Glutamatergic neuron (in vitro differentiated cells): Measurements from ENCODE around the gene RAI1. TPM values are rescaled to one million over a fixed set of nuclear protein-coding genes. Genes with fewer than 3 reads are reported as not detected.
A peak's percentile ranks its signal among the peaks of the same experiment; 100 is the strongest.

Source experiments
- DNase-seq: peaks from one replicate; pipeline ENCODE4 v3.0.0; 2022
- H3K27ac Mint-ChIP-seq: one replicate; pipeline ENCODE4 v1.8.0; 2020; ENCODE audit warnings: mild to moderate bottlenecking, mixed read lengths, inconsistent platforms; ENCODE audit not compliant: unreplicated experiment
- H3K27me3 Mint-ChIP-seq: one replicate; pipeline ENCODE4 v1.8.0; 2020; ENCODE audit warnings: mild to moderate bottlenecking, moderate library complexity, mixed read lengths, inconsistent platforms; ENCODE audit not compliant: unreplicated experiment
- H3K36me3 Mint-ChIP-seq: one replicate; pipeline ENCODE4 v1.8.0; 2020; ENCODE audit warnings: mild to moderate bottlenecking, mixed read lengths, inconsistent platforms; ENCODE audit not compliant: unreplicated experiment
- H3K4me1 Mint-ChIP-seq: one replicate; pipeline ENCODE4 v1.8.0; 2020; ENCODE audit warnings: mild to moderate bottlenecking, low read depth, mixed read lengths, inconsistent platforms; ENCODE audit not compliant: unreplicated experiment
- H3K4me3 Mint-ChIP-seq: one replicate; pipeline ENCODE4 v1.8.0; 2020; ENCODE audit warnings: mild to moderate bottlenecking, mixed read lengths, inconsistent platforms; ENCODE audit not compliant: unreplicated experiment
- H3K9me3 Mint-ChIP-seq: one replicate; pipeline ENCODE4 v1.8.0; 2020; ENCODE audit warnings: mild to moderate bottlenecking, moderate library complexity, mixed read lengths, inconsistent platforms; ENCODE audit not compliant: unreplicated experiment
- total RNA-seq: library from RNA; stranded (reverse); fragmentation: NEBNext Ultra II Directional; extraction: Animal tissue kit (Norgen Biotek cat#: 25700); gene quantifications from one replicate; pipeline ENCODE4 v1.2.1, GENCODE V29; 2021; ENCODE audit not compliant: unreplicated experiment
- TF ChIP-seq, protein P1 (sequence below): fragments of 200-600 bp; sonication (generic); IDR thresholded peaks from one replicate; pipeline ENCODE4 v1.5.0; 2021; ENCODE audit not compliant: partially characterized antibody, unreplicated experiment

RAI1 gene
- total RNA-seq, 1 donor from 2014 or later, result 70.2 TPM

DNA sequence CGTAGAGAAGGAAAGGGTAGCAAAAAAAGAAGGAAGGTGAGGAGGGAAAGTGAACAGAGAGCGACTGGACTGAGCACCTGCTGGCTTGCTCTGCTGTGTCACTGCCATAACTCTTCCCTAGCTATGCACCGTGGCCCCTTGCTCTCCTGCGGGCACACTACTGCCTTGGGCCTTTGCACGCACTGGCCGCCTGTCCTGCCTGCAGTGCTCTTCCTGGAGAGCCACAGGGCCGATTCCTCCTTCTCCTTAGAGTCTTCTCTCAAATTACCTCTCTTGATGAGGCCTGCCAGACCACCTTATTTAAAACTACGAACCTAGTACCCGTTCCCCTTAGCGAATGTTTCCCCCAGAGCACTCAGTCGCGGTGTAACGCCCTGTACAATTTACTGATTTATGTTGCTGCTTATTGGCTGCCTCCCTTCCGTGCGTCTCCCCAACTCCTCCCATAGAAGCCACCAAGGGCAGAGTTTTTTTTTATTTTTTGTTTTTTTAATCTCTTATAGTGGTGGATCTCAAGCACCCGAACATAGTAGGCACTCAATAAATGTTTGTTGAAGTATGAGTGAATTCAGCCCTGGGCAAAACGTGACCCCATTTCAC is 70.3 kb downstream of the RAI1 start:
- Mint-ChIP-seq H3K36me3 (no peaks in the 10 kb centered on the region), H3K4me1 (peaks cover 55% of the 10 kb centered on the region), H3K27ac (peak overlapping the region; percentile 89), H3K9me3 (peaks cover 18% of the 10 kb centered on the region), H3K4me3 (peak overlapping the region; percentile 2), H3K27me3 (peaks cover 17% of the 10 kb centered on the region)
- no peak for DNase-seq
- TF ChIP-seq, protein P1, sequence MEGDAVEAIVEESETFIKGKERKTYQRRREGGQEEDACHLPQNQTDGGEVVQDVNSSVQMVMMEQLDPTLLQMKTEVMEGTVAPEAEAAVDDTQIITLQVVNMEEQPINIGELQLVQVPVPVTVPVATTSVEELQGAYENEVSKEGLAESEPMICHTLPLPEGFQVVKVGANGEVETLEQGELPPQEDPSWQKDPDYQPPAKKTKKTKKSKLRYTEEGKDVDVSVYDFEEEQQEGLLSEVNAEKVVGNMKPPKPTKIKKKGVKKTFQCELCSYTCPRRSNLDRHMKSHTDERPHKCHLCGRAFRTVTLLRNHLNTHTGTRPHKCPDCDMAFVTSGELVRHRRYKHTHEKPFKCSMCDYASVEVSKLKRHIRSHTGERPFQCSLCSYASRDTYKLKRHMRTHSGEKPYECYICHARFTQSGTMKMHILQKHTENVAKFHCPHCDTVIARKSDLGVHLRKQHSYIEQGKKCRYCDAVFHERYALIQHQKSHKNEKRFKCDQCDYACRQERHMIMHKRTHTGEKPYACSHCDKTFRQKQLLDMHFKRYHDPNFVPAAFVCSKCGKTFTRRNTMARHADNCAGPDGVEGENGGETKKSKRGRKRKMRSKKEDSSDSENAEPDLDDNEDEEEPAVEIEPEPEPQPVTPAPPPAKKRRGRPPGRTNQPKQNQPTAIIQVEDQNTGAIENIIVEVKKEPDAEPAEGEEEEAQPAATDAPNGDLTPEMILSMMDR, result no peak

DNA sequence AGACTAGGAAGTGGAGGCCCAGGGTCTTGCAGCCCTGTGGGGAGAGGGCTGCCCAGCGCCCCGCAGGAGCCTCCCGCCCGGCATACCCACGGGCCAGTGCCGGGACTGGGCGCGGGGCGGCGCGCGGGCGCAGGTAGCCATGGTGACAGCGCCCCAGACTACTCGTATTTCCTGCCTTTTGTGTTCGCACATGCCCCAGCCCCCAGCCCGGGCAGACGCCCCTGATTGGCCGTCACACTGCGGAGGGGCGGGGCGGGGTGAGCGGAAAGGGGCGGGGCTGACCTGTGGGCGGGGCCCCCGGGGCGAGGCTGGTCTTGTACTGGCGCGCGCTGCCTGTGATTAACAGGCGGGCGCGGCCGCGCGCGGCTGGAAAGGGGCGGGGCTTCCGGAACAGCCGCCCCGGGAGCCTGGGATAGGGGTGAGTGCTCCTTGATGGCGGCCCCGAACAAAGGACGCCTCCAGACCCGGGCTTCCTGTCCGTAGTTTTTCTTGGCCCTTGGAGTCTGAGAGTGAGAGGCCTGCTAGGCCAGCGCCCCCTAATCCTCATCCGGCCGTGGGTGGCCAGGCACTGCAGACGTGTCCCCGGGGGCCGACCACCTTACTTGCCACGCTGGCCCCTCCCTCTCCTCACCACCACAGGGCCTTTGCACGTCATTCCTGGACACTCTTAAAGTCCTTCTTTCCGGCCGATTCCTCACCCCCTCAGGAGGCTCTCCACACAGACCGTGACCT is 71.0 kb downstream of the RAI1 start:
- Mint-ChIP-seq H3K36me3 (no peaks in the 10 kb centered on the region), H3K27ac (peak overlapping the region; percentile 94), H3K27me3 (peaks cover 17% of the 10 kb centered on the region), H3K4me1 (peaks cover 52% of the 10 kb centered on the region), H3K9me3 (peaks cover 16% of the 10 kb centered on the region), H3K4me3 (peak overlapping the region; percentile 74)
- TF ChIP-seq, protein P1, result peak; percentile 10
- DNase-seq, result peak; percentile 93

DNA sequence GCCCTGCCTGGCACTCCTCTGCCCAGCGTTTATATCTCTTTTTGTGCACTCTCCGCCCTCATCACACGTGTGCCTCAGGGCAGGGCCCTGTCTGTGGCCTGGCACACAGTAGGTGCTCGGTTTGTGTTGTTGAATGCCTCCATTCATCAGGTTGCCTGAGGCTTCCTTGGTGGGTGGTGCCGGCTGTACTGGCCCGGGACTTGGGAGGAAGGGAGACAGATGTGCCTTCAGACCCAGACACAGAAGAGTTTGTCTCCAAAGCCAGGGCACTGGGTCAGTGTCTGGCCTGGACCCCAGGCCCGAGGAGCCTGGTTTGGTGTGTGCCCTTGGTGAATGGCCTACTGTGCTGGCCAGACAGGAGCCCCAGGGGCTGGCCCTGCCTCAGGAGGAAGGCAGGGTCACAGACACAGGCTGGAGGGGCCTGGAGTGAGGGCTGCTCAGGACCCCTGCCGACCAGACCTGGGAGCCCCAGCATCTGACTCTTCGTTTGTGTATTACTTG is 71.6 kb downstream of the RAI1 start:
- Mint-ChIP-seq H3K9me3 (peaks cover 16% of the 10 kb centered on the region), H3K27ac (peak overlapping the region; percentile 94), H3K4me3 (peak overlapping the region; percentile 74), H3K4me1 (peaks cover 53% of the 10 kb centered on the region), H3K36me3 (no peaks in the 10 kb centered on the region), H3K27me3 (peaks cover 17% of the 10 kb centered on the region)
- TF ChIP-seq, protein P1, result no peak
- no peak for DNase-seq

DNA sequence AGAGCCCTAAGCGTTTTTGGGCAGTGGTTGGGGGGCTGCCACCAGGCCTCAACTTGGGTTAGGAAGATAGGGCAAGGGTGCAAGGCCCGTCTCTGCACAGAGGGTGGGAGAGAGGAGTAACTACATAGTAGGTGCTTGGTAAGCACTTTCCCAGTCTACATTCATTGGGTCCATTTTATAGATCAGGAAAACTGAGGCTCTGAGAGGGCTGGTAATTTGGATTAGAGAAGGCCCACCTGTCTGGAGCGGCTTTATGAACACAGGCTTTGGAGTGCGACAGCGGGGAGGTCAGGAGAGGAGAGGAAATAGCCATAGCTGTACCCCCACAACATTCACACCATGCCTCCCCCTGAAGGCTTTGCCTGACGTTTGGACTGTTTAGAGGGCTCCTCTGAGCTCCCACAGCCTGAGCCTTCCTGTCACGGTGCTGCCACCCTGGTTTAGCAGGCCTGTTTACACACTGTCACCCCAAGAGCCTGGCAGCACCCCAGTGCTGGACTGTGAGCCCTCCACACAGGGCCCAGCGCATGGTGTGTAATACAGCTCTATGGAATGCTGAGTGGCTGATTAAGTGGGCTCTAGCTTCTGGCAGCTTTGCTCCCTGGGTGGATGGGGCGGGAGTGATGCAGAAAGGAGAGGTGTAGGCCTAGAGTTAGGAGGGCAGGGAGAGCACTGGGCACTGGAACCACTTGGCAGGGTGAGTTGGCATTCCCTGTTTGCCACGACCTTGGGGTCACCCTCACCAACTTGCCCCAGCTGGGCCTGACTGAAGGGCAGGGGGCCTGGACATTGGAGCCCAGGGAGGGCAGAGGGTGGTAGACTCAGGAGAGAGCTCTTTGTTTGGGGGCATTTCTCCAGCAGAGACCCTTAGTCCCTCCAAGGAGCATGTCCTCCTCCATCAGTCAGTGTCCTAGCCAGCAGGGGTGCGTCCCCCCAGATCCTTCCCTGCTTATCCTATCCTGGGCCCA is 73.7 kb downstream of the RAI1 start:
- TF ChIP-seq, protein P1, result no peak
- no peak overlapping the region for H3K27ac Mint-ChIP-seq
- H3K9me3 Mint-ChIP-seq, result peaks cover 22% of the 10 kb centered on the region
- H3K4me3 Mint-ChIP-seq, result no peak overlapping the region
- H3K36me3 Mint-ChIP-seq, result no peaks in the 10 kb centered on the region
- peaks cover 15% of the 10 kb centered on the region for H3K27me3 Mint-ChIP-seq
- DNase-seq, result no peak
- peaks cover 46% of the 10 kb centered on the region for H3K4me1 Mint-ChIP-seq
